HCT116 (cell line): ENCODE results near the gene DLG5. TPM values are rescaled to one million over a fixed set of nuclear protein-coding genes. Genes with fewer than 3 reads are reported as not detected.

Source experiments
- ATAC-seq: fragments of 200-7000 bp; cut with Tn5 transposase; 2 replicates; pipeline ENCODE4 v1.9.1; 2020; ENCODE audit warnings: mild to moderate bottlenecking, moderate library complexity
- BruUV-seq: library from RNA; stranded (reverse); fragments of 400-500 nt; replicated peaks from 2 replicates; lab custom pipeline; 2021; lab: Mats Ljungman, UMichigan
- CTCF ChIA-PET: fragments of 300-600 bp; sonication (Branson Sonifier 250); formaldehyde crosslinking; loops from one replicate; lab custom pipeline; 2021; ENCODE audit warnings: antibody characterized with exemption; lab: Charles Lee
- POLR2A ChIA-PET: fragments of 300-600, 350-600 bp; sonication (Branson Sonifier 250); formaldehyde crosslinking; loops from one replicate; lab custom pipeline; 2021; ENCODE audit warnings: antibody characterized with exemption; lab: Charles Lee
- RAD21 ChIA-PET, 2 experiments: fragments of 300-600 bp; sonication (Branson Sonifier 250); formaldehyde crosslinking; loops; one replicate each; lab custom pipeline; 2023; ENCODE audit warnings: low total read pairs in 2 of 2; ENCODE audit not compliant: uncharacterized antibody in 2 of 2, unreplicated experiment in 2 of 2, low non-redundant PET in 1 of 2; lab: Charles Lee
- DNase-seq: peaks from one replicate; pipeline ENCODE4 v3.0.0-alpha.2; 2010; ENCODE audit warnings: low read depth, low spot score
- H2AFZ ChIP-seq: fragments of 200-600 bp; shearing (Covaris generic), sonication (generic); 2 replicates; pipeline ENCODE4 v1.6.1; 2017; ENCODE audit warnings: low read depth, mixed run types, mixed read lengths, antibody characterized with exemption, low read length; ENCODE audit not compliant: poor library complexity, severe bottlenecking
- H3K27ac ChIP-seq: 2 replicates; pipeline ENCODE4 v1.5.1; 2012; ENCODE audit warnings: low read depth, low read length
- H3K27me3 ChIP-seq: fragments of 200-600 bp; sonication (generic); 2 replicates; pipeline ENCODE4 v1.6.1; 2016; ENCODE audit warnings: mixed run types, low read length, mixed read lengths; ENCODE audit not compliant: insufficient read depth
- H3K36me3 ChIP-seq, 2 experiments: fragments of 200-500 bp in 1 of 2; fragments of 200-600 bp in 1 of 2; sonication (Bioruptor generic) in 1 of 2; sonication (generic) in 1 of 2; 2 replicates each; pipeline versions ENCODE4 v1.5.1 to v1.6.1; 2014 to 2016; ENCODE audit warnings: low read length in 2 of 2, inconsistent platforms in 1 of 2, mixed read lengths in 1 of 2, mixed run types in 1 of 2; ENCODE audit not compliant: insufficient read depth in 2 of 2, control insufficient read depth in 1 of 2
- H3K4me1 ChIP-seq, 2 experiments: fragments of 200-600 bp in 1 of 2; sonication (generic) in 1 of 2; 2 replicates each; pipeline versions ENCODE4 v1.5.1 to v1.6.1; 2012 to 2017; ENCODE audit warnings: low read length in 2 of 2, inconsistent platforms in 1 of 2, mild to moderate bottlenecking in 1 of 2, mixed read lengths in 1 of 2, mixed run types in 1 of 2, moderate library complexity in 1 of 2; ENCODE audit not compliant: insufficient read depth in 2 of 2, control insufficient read depth in 1 of 2
- H3K4me2 ChIP-seq: fragments of 200-600 bp; sonication (generic); 2 replicates; pipeline ENCODE4 v1.6.1; 2017; ENCODE audit warnings: mixed run types, low read length, mixed read lengths
- H3K4me3 ChIP-seq, 2 experiments: fragments of 200-600 bp in 1 of 2; sonication (generic) in 1 of 2; replicated peaks in 1 of 2; 2 replicates each; pipeline ENCODE4 v1.5.1; 2011 to 2016; ENCODE audit warnings: low read length in 2 of 2, control low read depth in 1 of 2, low read depth in 1 of 2, mild to moderate bottlenecking in 1 of 2, mixed read lengths in 1 of 2, mixed run types in 1 of 2
- H3K79me2 ChIP-seq: fragments of 200-600 bp; sonication (generic); 2 replicates; pipeline ENCODE4 v1.6.1; 2017; ENCODE audit warnings: mild to moderate bottlenecking, mixed run types, low read length, moderate library complexity, mixed read lengths; ENCODE audit not compliant: insufficient read depth
- H3K9ac ChIP-seq: fragments of 200-600 bp; sonication (generic); 2 replicates; pipeline ENCODE4 v1.6.1; 2016; ENCODE audit warnings: low read length, mixed read lengths
- H3K9me2 ChIP-seq: fragments of 200-600 bp; sonication (generic), shearing (Covaris generic); 2 replicates; pipeline ENCODE4 v1.6.1; 2017; ENCODE audit warnings: mixed run types, mild to moderate bottlenecking, moderate library complexity; ENCODE audit not compliant: insufficient read depth
- H3K9me3 ChIP-seq, 2 experiments: fragments of 200-500 bp in 1 of 2; fragments of 200-600 bp in 1 of 2; sonication (Bioruptor generic) in 1 of 2; sonication (generic) in 1 of 2; 2 replicates each; pipeline ENCODE4 v1.6.1; 2014 to 2017; ENCODE audit warnings: low read length in 2 of 2, mixed read lengths in 2 of 2, inconsistent platforms in 1 of 2, low read depth in 1 of 2, mild to moderate bottlenecking in 1 of 2, mixed run types in 1 of 2, moderate library complexity in 1 of 2; ENCODE audit not compliant: control insufficient read depth in 1 of 2, insufficient read depth in 1 of 2
- H4K20me1 ChIP-seq: fragments of 200-600 bp; sonication (generic), shearing (Covaris generic); 2 replicates; pipeline ENCODE4 v1.6.1; 2017; ENCODE audit warnings: mixed run types, mild to moderate bottlenecking, moderate library complexity; ENCODE audit not compliant: insufficient read depth
- EZH2 ChIP-seq: fragments of 200-600 bp; sonication (generic); IDR thresholded peaks from 2 replicates; pipeline ENCODE4 v1.6.1; 2017; ENCODE audit warnings: antibody characterized with exemption, mixed run types
- FOSL1 ChIP-seq: IDR thresholded peaks from 2 replicates; pipeline ENCODE4 v1.6.1; 2012; ENCODE audit warnings: low read depth
- POLR2A ChIP-seq: IDR thresholded peaks from 2 replicates; pipeline ENCODE4 v1.7.0; 2011; ENCODE audit warnings: borderline replicate concordance; ENCODE audit not compliant: insufficient read depth, insufficient read length; ENCODE audit errors: extremely low read depth
- RAD21 ChIP-seq: IDR thresholded peaks from 2 replicates; pipeline ENCODE4 v1.6.1; 2012; ENCODE audit warnings: low read depth, mild to moderate bottlenecking
- SRF ChIP-seq: IDR thresholded peaks from 2 replicates; pipeline ENCODE4 v1.6.1; 2012; ENCODE audit warnings: low read depth
- TCF7L2 ChIP-seq: IDR thresholded peaks from 2 replicates; pipeline ENCODE4 v1.7.0; 2011; ENCODE audit warnings: borderline replicate concordance, inconsistent platforms; ENCODE audit not compliant: insufficient read depth, insufficient read length; ENCODE audit errors: extremely low read depth
- ZNF274 ChIP-seq: fragments of 200-500 bp; sonication (Bioruptor generic); IDR thresholded peaks from 2 replicates; pipeline ENCODE4 v1.6.1; 2014; ENCODE audit warnings: mild to moderate bottlenecking, low read depth, low read length, inconsistent platforms
- intact Hi-C: fragments of 100-400 bp; cut with micrococcal nuclease; formaldehyde crosslinking; loops from 2 replicates; pipeline ENCODE4 v1.10.0; 2022
- total RNA-seq: library from RNA; stranded (reverse); gene quantifications from one replicate; pipeline ENCODE4 v1.2.1, GENCODE V29; 2021; ENCODE audit not compliant: unreplicated experiment
- TF ChIP-seq, protein P1 (sequence below): IDR thresholded peaks from 2 replicates; pipeline ENCODE4 v1.6.1; 2012
- TF ChIP-seq, protein P2 (sequence below): IDR thresholded peaks from 2 replicates; pipeline ENCODE4 v1.6.1; 2012

DLG5 gene
- total RNA-seq, 1 experiment from 2014 or later, result 44.8 TPM

DNA sequence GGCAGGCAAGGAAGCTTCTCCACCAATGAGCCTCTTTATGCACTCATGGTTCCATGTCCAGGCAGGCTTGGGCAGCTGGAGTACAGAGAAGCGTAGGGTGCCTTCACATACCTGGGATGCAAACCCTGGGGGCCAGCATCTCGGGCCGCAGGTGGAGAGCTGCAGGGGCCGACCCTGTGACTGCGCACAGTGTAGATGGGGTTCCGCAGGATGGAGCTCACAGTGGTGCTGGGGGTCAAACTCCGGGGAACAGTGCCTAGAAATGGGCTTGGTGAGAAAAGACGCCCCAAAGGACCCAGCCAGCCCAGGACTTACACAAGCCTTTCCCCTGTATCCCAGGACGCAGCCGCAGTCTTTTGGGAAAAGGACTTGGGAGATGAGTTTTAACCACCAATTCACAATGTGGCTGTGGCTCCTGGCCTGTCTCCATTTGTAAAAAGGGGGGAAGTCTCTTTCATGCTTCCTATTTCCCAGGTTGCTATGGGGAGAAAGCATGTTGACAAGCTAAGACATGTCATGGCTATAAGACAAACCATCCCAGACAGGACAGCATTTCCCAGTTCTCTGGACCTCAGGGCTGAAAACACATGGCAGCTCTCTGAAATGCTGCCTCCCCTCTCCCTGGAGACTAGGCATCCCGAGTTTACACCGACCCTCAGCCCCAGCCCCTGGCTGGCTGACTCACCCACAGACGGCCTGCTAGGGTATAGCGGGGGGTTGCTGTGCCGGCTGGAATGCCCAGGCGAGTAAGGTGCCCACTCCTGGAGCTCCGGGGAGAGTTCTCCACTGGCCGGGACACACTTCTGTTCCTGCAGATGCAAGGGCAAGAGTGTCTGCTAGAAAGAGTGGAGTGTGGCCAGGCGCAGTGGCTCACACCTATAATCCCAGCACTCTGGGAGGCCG, 107.1 kb downstream of the DLG5 start:
- Histone ChIP-seq H3K4me1 (no peaks in the 10 kb centered on the region), H3K9me3 (no peaks in the 10 kb centered on the region), H3K4me3 (no peak overlapping the region), H3K27ac (no peak overlapping the region), H3K9me2 (no peaks in the 10 kb centered on the region), H2AFZ (no peak overlapping the region), H3K27me3 (no peaks in the 10 kb centered on the region), H4K20me1 (no peaks in the 10 kb centered on the region), H3K4me2 (no peak overlapping the region), H3K9ac (no peak overlapping the region), H3K79me2 (no peaks in the 10 kb centered on the region), H3K36me3 (peaks cover 12 to 24% of the 10 kb centered on the region in 2 experiments)
- ChIA-PET POLR2A (no interaction called here), RAD21 (no interaction called here), CTCF (no interaction called here)
- DNase-seq, result no peak
- intact Hi-C loops, result no loop called here
- TF ChIP-seq SRF (no peak), RAD21 (no peak), ZNF274 (no peak), TCF7L2 (no peak)
- TF ChIP-seq, protein P1, sequence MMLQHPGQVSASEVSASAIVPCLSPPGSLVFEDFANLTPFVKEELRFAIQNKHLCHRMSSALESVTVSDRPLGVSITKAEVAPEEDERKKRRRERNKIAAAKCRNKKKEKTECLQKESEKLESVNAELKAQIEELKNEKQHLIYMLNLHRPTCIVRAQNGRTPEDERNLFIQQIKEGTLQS, result no peak
- TF ChIP-seq, protein P2, sequence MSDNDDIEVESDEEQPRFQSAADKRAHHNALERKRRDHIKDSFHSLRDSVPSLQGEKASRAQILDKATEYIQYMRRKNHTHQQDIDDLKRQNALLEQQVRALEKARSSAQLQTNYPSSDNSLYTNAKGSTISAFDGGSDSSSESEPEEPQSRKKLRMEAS, result no peak
- ATAC-seq, result no peak
- no TSS peak for BruUV-seq

DNA sequence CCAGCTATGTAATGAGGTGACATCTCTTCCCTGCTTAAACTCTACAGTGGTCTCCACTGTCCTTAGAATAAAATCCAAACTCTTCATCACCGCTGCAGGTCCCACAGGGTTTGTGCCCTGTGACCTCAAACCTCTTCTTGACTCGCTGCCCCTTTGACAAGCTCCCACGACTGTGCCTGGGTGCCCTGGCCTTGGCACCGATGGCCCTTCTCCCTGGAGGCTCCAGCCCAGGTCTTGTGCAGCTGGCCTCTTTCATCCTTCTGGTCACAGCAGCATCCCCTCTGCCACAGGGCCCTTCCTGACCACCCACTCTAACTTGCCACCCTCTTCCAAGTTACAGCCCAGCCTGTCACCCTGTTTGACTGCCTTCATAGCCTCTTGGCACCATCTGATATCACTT, 108.2 kb downstream of the DLG5 start:
- Histone ChIP-seq H3K4me1 (no peaks in the 10 kb centered on the region), H3K9me2 (no peaks in the 10 kb centered on the region), H3K9me3 (no peaks in the 10 kb centered on the region), H3K4me2 (no peak overlapping the region), H4K20me1 (no peaks in the 10 kb centered on the region), H2AFZ (no peak overlapping the region), H3K36me3 (peaks cover 12 to 19% of the 10 kb centered on the region in 2 experiments), H3K27ac (no peak overlapping the region), H3K79me2 (no peaks in the 10 kb centered on the region), H3K27me3 (no peaks in the 10 kb centered on the region), H3K4me3 (no peak overlapping the region), H3K9ac (no peak overlapping the region)
- no peak for DNase-seq
- BruUV-seq, result no TSS peak
- ChIA-PET CTCF (no interaction called here), POLR2A (no interaction called here), RAD21 (no interaction called here)
- no peak for ATAC-seq
- intact Hi-C loops, result no loop called here
- TF ChIP-seq POLR2A, result no peak
- no peak for TF ChIP-seq FOSL1
- TF ChIP-seq ZNF274, result no peak
- TF ChIP-seq EZH2, result no peak
- TF ChIP-seq, all 23 proteins: peak for 0
